K562 (cell line): Measurements from ENCODE around the gene ZNF717. TPM values are rescaled to one million over a fixed set of nuclear protein-coding genes. Genes with fewer than 3 reads are reported as not detected.
"Not testable (repeated sequence)": the region's sequence is repeated elsewhere in the genome, so short reads cannot be mapped to it uniquely, and the experiment has no call there.

ENCODE experiments used
- ATAC-seq: fragments of 200-7000 bp; cut with Tn5 transposase; 3 replicates; pipeline ENCODE4 v1.9.1; 2020; ENCODE audit warnings: moderate library complexity
- Bru-seq: library from RNA; stranded (reverse); fragments of 400-500 nt; gene quantifications from one replicate; lab custom pipeline; 2021; lab: Mats Ljungman, UMichigan
- BruChase-seq, 2 experiments: library from RNA; stranded (reverse); fragments of 400-500 nt; gene quantifications; one replicate each; lab custom pipeline; 2021; lab: Mats Ljungman, UMichigan
- BruUV-seq: library from RNA; stranded (reverse); fragments of 400-500 nt; replicated peaks from 2 replicates; lab custom pipeline; 2021; lab: Mats Ljungman, UMichigan
- CTCF ChIA-PET: fragments of 300-600 bp; formaldehyde crosslinking; extraction: SDS; loops from one replicate; lab custom pipeline; 2021; ENCODE audit warnings: low intra/inter-chr PET ratio; lab: Yijun Ruan, JAX
- POLR2A ChIA-PET: fragments of 300-600, 350-650 bp; sonication (Branson Sonifier 250); formaldehyde crosslinking; extraction: SDS; loops from one replicate; lab custom pipeline; 2021; ENCODE audit warnings: antibody characterized with exemption, inconsistent platforms; lab: Yijun Ruan, JAX
- DNase-seq, 4 experiments: peaks; one replicate each; pipeline versions ENCODE4 v3.0.0 to v3.0.0-alpha.2; 2011 to 2018; ENCODE audit warnings: low spot score in 3 of 4, mixed read lengths in 3 of 4; ENCODE audit errors: extremely low read depth in 1 of 4
- FAIRE-seq: peaks from 2 replicates; lab custom pipeline; 2011; peaks lifted over from hg19 to GRCh38; lab: Jason Lieb, UNC
- H2AFZ ChIP-seq: 2 replicates; pipeline ENCODE4 v1.6.0; 2011; ENCODE audit warnings: low read depth, low read length, control low read depth, inconsistent platforms
- H3K27ac ChIP-seq: fragments of 200-600 bp; 3 replicates; pipeline ENCODE4 v1.8.0; 2011; ENCODE audit warnings: low read depth, mild to moderate bottlenecking, control low read depth, inconsistent platforms, low read length, moderate library complexity, mixed read lengths; ENCODE audit errors: extremely low read depth
- H3K27me3 ChIP-seq, 2 experiments: fragments of 300-600 bp in 1 of 2; 2 replicates in 1 of 2; 3 replicates in 1 of 2; pipeline versions ENCODE4 v1.6.0 to v1.8.0; 2011; ENCODE audit warnings: inconsistent platforms in 2 of 2, low read length in 2 of 2, mild to moderate bottlenecking in 1 of 2, mixed read lengths in 1 of 2, moderate library complexity in 1 of 2; ENCODE audit not compliant: control insufficient read depth in 2 of 2, insufficient read depth in 2 of 2
- H3K36me3 ChIP-seq: fragments of 300-600 bp; 3 replicates; pipeline ENCODE4 v1.8.0; 2011; ENCODE audit warnings: mild to moderate bottlenecking, low read length, inconsistent platforms; ENCODE audit not compliant: control insufficient read depth, insufficient read depth
- H3K4me1 ChIP-seq, 2 experiments: fragments of 200-600 bp in 1 of 2; replicated peaks in 1 of 2; 2 replicates in 1 of 2; 3 replicates in 1 of 2; pipeline versions ENCODE4 v1.5.1 to v1.8.0; 2011; ENCODE audit warnings: inconsistent platforms in 2 of 2, low read length in 2 of 2, mild to moderate bottlenecking in 1 of 2, mixed read lengths in 1 of 2, moderate library complexity in 1 of 2; ENCODE audit not compliant: control insufficient read depth in 2 of 2, insufficient read depth in 2 of 2
- H3K4me2 ChIP-seq: 2 replicates; pipeline ENCODE4 v1.6.1; 2011; ENCODE audit warnings: low read length, control low read depth, inconsistent platforms, mixed read lengths; ENCODE audit not compliant: insufficient read depth
- H3K4me3 ChIP-seq: fragments of 200-600 bp; sonication (generic), shearing (Covaris generic); 2 replicates; pipeline ENCODE4 v1.5.1; 2016; ENCODE audit warnings: control low read depth, inconsistent platforms
- H3K79me2 ChIP-seq: fragments of 200-600 bp; 3 replicates; pipeline ENCODE4 v1.8.0; 2011; ENCODE audit warnings: low read length, inconsistent platforms; ENCODE audit not compliant: control insufficient read depth, insufficient read depth
- H3K9ac ChIP-seq, 2 experiments: 2 replicates each; pipeline versions ENCODE4 v1.6.0 to v1.6.1; 2011; ENCODE audit warnings: low read depth in 2 of 2, low read length in 2 of 2, control low read depth in 1 of 2, inconsistent platforms in 1 of 2, mild to moderate bottlenecking in 1 of 2, mixed read lengths in 1 of 2; ENCODE audit not compliant: insufficient read depth in 1 of 2
- H3K9me1 ChIP-seq: one replicate; pipeline ENCODE4 v1.6.0; 2011; ENCODE audit warnings: inconsistent platforms, mild to moderate bottlenecking, low read length, moderate library complexity; ENCODE audit not compliant: control insufficient read depth, insufficient read depth
- H3K9me3 ChIP-seq: replicated peaks from 2 replicates; pipeline ENCODE4 v1.5.1; 2011; ENCODE audit warnings: low read depth, low read length, inconsistent platforms; ENCODE audit not compliant: control insufficient read depth, insufficient read depth
- H4K20me1 ChIP-seq: replicated peaks from 2 replicates; pipeline ENCODE4 v1.6.1; 2011; ENCODE audit warnings: low read length, inconsistent platforms, mixed read lengths; ENCODE audit not compliant: control insufficient read depth, insufficient read depth
- EP400 ChIP-seq: fragments of 450-650 bp; IDR thresholded peaks from 2 replicates; pipeline ENCODE4 v1.6.1; 2017; ENCODE audit warnings: antibody characterized with exemption, mild to moderate bottlenecking, moderate library complexity
- ESRRA ChIP-seq: fragments of 450-650 bp; IDR thresholded peaks from 2 replicates; pipeline ENCODE4 v1.6.1; 2014; ENCODE audit warnings: low read depth, mild to moderate bottlenecking, moderate library complexity, borderline replicate concordance
- ETV1 ChIP-seq: fragments of 450-650 bp; conservative IDR thresholded peaks from 2 replicates; pipeline ENCODE4 v1.6.1; 2016; ENCODE audit warnings: missing genetic modification characterization, control low read depth, low read depth, missing compliant biosample characterization
- PHF20 ChIP-seq: fragments of 450-650 bp; IDR thresholded peaks from 2 replicates; pipeline ENCODE4 v1.6.1; 2018; ENCODE audit not compliant: partially characterized antibody
- POLR2AphosphoS5 ChIP-seq: IDR thresholded peaks from 2 replicates; pipeline ENCODE4 v1.6.1; 2011; ENCODE audit warnings: mild to moderate bottlenecking, low read depth, low read length, moderate library complexity; ENCODE audit not compliant: control insufficient read depth, insufficient read depth
- POLR2B ChIP-seq: fragments of 450-650 bp; IDR thresholded peaks from 2 replicates; pipeline ENCODE4 v1.6.1; 2018; ENCODE audit warnings: low read depth; ENCODE audit not compliant: partially characterized antibody
- TAF7 ChIP-seq: fragments of 450-650 bp; IDR thresholded peaks from 2 replicates; pipeline ENCODE4 v1.6.1; 2016; ENCODE audit warnings: missing genetic modification characterization, missing compliant biosample characterization
- YY1 ChIP-seq, 3 experiments: IDR thresholded peaks; 2 replicates each; pipeline ENCODE4 v1.6.1; 2011; ENCODE audit warnings: low read length in 2 of 3, mild to moderate bottlenecking in 2 of 3, moderate library complexity in 2 of 3, borderline replicate concordance in 1 of 3, control low read depth in 1 of 3, low read depth in 1 of 3; ENCODE audit not compliant: insufficient read depth in 3 of 3, insufficient replicate concordance in 2 of 3, control insufficient read depth in 1 of 3, insufficient read length in 1 of 3; ENCODE audit errors: extremely low read depth in 1 of 3
- WGBS: fragments of 100-300 bp; shearing (Covaris generic); methylation state at CpG from one replicate; pipeline ENCODE4 v1.1.6; 2016; ENCODE audit warnings: low coverage, mixed read lengths; ENCODE audit not compliant: insufficient coverage; ENCODE audit errors: missing lambda C conversion rate; 5-methylcytosine and 5-hydroxymethylcytosine counted together
- in situ Hi-C: fragments of 300-500 bp; cut with MboI; formaldehyde crosslinking; loops from 4 replicates; pipeline ENCODE4 v1.15.0; 2018; ENCODE audit warnings: inconsistent platforms, mixed read lengths
- intact Hi-C: fragments of 100-400 bp; cut with micrococcal nuclease; formaldehyde crosslinking; loops from 2 replicates; pipeline ENCODE4 v1.14.2; 2022
- long read RNA-seq, 3 experiments: library from polyadenylated mRNA in 2 of 3; library from RNA in 1 of 3; unstranded in 2 of 3; stranded (forward) in 1 of 3; transcript quantifications; one replicate each; pipeline ENCODE4 v2.0.0, GENCODE V29; 2019 to 2022
- polyA minus RNA-seq, 3 experiments: library from RNA; depleted of rRNA, polyadenylated mRNA; stranded (reverse); fragments of >200 nt; gene quantifications; 2 replicates each; pipeline ENCODE4 v1.2.3, GENCODE V29; 2011
- polyA plus RNA-seq, 8 experiments: library from polyadenylated mRNA; depleted of rRNA in 4 of 8; stranded (reverse) in 5 of 8; unstranded in 3 of 8; fragments of >200 nt; fragmentation: Nextera tagmentation in 2 of 8; fragmentation: Illumina TruSeq in 1 of 8; extraction: Ambion mirVana in 2 of 8; extraction: Trizol in 1 of 8; gene quantifications; 2 replicates each; pipeline versions ENCODE4 v1.2.1 to v1.2.3, GENCODE V29; 2011 to 2014; ENCODE audit warnings: inconsistent platforms in 1 of 8, missing spikeins in 1 of 8
- total RNA-seq, 7 experiments: library from RNA; depleted of rRNA in 6 of 7; stranded (reverse); fragments of >200 nt in 6 of 7; fragmentation: Illumina TruSeq in 2 of 7; extraction: Trizol in 2 of 7; gene quantifications; 2 replicates each; pipeline versions ENCODE4 v1.2.1 to v1.2.3, GENCODE V29; 2011 to 2021; ENCODE audit warnings: low replicate concordance in 1 of 7
- TF ChIP-seq, protein P1 (sequence below), 2 experiments: fragments of 450-650 bp; IDR thresholded peaks; 2 replicates each; pipeline ENCODE4 v1.6.1; 2018; ENCODE audit warnings: mild to moderate bottlenecking in 2 of 2, low read depth in 1 of 2; ENCODE audit not compliant: partially characterized antibody in 2 of 2

Gene ZNF717
- total RNA-seq (2011; cell fraction: chromatin; rRNA removed; ENCODE audit: low replicate concordance), result 21.2 and 56.4 TPM in 2 replicates
- 17.0 and 21.8 TPM in 2 replicates for total RNA-seq (2011; cell fraction: nucleolus; rRNA removed)
- total RNA-seq (2011; cell fraction: nucleoplasm; rRNA removed), result 42.1 and 50.3 TPM in 2 replicates
- total RNA-seq (2014; rRNA removed) (6.0 and 7.4 TPM in 2 replicates), total RNA-seq (2014; rRNA removed; fragmentation: Illumina TruSeq; extraction: Trizol) (11.0 and 12.4 TPM in 2 replicates), total RNA-seq (2015; rRNA removed; fragmentation: Illumina TruSeq; extraction: Trizol) (10.1 and 11.0 TPM in 2 replicates), total RNA-seq (2021) (8.2 and 10.0 TPM in 2 replicates), polyA plus RNA-seq (2011; rRNA removed) (23.2 and 24.2 TPM in 2 replicates), polyA plus RNA-seq (2014; fragmentation: Illumina TruSeq; extraction: Trizol) (7.6 and 8.7 TPM in 2 replicates), polyA plus RNA-seq (2014; fragmentation: Nextera tagmentation; extraction: Ambion mirVana) (1 to 10 TPM; 3.6 to 5.0 TPM), polyA plus RNA-seq (2014; rRNA removed) (5.4 and 8.8 TPM in 2 replicates), polyA minus RNA-seq (2011; rRNA and poly(A)+ RNA removed) (28.5 and 31.8 TPM in 2 replicates), Bru-seq, nascent RNA (percentile 61 among the genes with signal in this experiment), BruChase-seq, experiment 1, labeled RNA remaining after a 2-hour chase (percentile 65 among the genes with signal in this experiment), BruChase-seq, experiment 2, labeled RNA remaining after a 6-hour chase (percentile 64 among the genes with signal in this experiment)
- polyA plus RNA-seq (2011; cell fraction: cytosol; rRNA removed), result 6.2 and 16.5 TPM in 2 replicates
- 17.9 and 25.8 TPM in 2 replicates for polyA plus RNA-seq (2011; cell fraction: nucleus; rRNA removed)
- polyA plus RNA-seq (2012), result 5.4 and 8.5 TPM in 2 replicates
- 3.9 and 4.5 TPM in 2 replicates for polyA minus RNA-seq (2011; cell fraction: cytosol; rRNA and poly(A)+ RNA removed)
- 19.4 and 31.1 TPM in 2 replicates for polyA minus RNA-seq (2011; cell fraction: nucleus; rRNA and poly(A)+ RNA removed)
- long read RNA-seq, experiment 1, partial matches to known transcripts, result 0 of 8 reads
- long read RNA-seq, experiment 1, other reads (novel, unspliced or antisense), result 7 of 8 reads
- long read RNA-seq, experiment 2, partial matches to known transcripts, result 0 of 3 reads
- long read RNA-seq, experiment 2, other reads (novel, unspliced or antisense), result 1 of 3 reads
- long read RNA-seq, experiment 3, transcript ZNF717-203 (6 exons, 1,169 nt), result major isoform, 6 of 9 reads
- long read RNA-seq, experiment 3, partial matches to known transcripts, result 0 of 9 reads
- long read RNA-seq, experiment 3, other reads (novel, unspliced or antisense), result 3 of 9 reads

DNA sequence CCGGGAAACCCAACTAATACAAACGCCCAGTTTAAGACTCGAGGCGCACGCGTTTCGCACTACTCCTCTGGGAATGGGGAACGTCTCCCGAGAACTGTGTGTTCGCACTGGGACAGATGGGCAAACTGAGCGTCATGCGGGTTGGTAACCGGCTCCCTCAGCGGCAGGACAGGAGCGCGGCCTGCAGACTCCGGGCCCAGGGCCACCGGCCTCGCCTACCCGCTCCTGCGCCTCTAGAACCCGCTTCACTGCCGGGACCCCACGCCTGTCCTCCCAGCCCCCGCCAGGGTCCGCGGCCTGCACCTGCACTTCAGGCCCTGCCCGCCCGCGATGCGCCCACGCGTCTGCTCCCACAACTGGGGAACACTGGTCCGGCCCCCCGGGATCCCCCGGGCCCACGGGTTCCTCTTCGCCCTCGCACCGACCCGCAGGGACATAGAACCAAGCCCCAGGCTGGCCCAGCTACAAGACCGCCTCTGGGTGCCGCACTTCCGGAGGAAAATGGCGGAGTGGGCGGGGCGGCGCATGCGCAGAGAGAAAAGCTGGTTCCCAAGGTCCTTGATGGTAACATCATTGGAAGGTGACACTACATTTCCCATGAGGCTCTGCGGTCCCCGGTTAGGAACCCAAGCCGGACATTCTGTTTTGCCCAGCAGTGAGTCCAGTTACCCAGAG lies at the start of gene ZNF717:
TSS of gene ZNF717 (minus strand) at position 469 of the 675 bp plus-strand sequence. CDS start 2,187 bp downstream, outside the sequence.
- H3K4me2 ChIP-seq, result peak within 1 kb of the TSS; percentile 76
- TSS peak; percentile 76 for BruUV-seq
- CTCF ChIA-PET, in situ Hi-C loops, POLR2A ChIA-PET, H3K79me2 ChIP-seq, H3K36me3 ChIP-seq, H3K9me1 ChIP-seq, H3K27me3 ChIP-seq, ATAC-seq, intact Hi-C loops, H4K20me1 ChIP-seq, H3K4me1 ChIP-seq, H3K9me3 ChIP-seq: not testable (repeated sequence)
- DNase-seq (peak; percentile 34 to 85 (median 54)), FAIRE-seq (peak; percentile 55)
- peak within 1 kb of the TSS; percentile 71 to 89 for H3K9ac ChIP-seq
- peak within 1 kb of the TSS; percentile 70 for H3K27ac ChIP-seq
- peak within 1 kb of the TSS; percentile 79 for H2AFZ ChIP-seq
- H3K4me3 ChIP-seq, result peak within 1 kb of the TSS; percentile 56
- 2% methylated on average over 24 of the region's 52 CpGs for WGBS
- TF ChIP-seq, protein P1, sequence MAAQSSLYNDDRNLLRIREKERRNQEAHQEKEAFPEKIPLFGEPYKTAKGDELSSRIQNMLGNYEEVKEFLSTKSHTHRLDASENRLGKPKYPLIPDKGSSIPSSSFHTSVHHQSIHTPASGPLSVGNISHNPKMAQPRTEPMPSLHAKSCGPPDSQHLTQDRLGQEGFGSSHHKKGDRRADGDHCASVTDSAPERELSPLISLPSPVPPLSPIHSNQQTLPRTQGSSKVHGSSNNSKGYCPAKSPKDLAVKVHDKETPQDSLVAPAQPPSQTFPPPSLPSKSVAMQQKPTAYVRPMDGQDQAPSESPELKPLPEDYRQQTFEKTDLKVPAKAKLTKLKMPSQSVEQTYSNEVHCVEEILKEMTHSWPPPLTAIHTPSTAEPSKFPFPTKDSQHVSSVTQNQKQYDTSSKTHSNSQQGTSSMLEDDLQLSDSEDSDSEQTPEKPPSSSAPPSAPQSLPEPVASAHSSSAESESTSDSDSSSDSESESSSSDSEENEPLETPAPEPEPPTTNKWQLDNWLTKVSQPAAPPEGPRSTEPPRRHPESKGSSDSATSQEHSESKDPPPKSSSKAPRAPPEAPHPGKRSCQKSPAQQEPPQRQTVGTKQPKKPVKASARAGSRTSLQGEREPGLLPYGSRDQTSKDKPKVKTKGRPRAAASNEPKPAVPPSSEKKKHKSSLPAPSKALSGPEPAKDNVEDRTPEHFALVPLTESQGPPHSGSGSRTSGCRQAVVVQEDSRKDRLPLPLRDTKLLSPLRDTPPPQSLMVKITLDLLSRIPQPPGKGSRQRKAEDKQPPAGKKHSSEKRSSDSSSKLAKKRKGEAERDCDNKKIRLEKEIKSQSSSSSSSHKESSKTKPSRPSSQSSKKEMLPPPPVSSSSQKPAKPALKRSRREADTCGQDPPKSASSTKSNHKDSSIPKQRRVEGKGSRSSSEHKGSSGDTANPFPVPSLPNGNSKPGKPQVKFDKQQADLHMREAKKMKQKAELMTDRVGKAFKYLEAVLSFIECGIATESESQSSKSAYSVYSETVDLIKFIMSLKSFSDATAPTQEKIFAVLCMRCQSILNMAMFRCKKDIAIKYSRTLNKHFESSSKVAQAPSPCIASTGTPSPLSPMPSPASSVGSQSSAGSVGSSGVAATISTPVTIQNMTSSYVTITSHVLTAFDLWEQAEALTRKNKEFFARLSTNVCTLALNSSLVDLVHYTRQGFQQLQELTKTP (IDR thresholded peaks at IDR 0.05; ENCODE audit: low read depth in 1 of 2, partially characterized antibody in 2 of 2), result peak in 1 of 2 experiments; percentile 91
- TF ChIP-seq ESRRA, result peak; percentile 14; the same call in 1 of the 2 replicates
- peak; percentile 40; the same call in 1 of the 2 replicates for TF ChIP-seq TAF7 (tag)
- TF ChIP-seq ETV1, result peak; percentile 76
- peak; percentile 38; the same call in 1 of the 2 replicates for TF ChIP-seq EP400
- TF ChIP-seq POLR2AphosphoS5, result peak; percentile 53; the same call in 1 of the 2 replicates
- peak; percentile 64 for TF ChIP-seq POLR2B
- TF ChIP-seq PHF20, result peak; percentile 91
- TF ChIP-seq YY1 (IDR thresholded peaks at IDR 0.05; ENCODE audit: borderline replicate concordance in 1 of 3, control insufficient read depth in 1 of 3, extremely low read depth in 1 of 3, insufficient read depth in 3 of 3, insufficient read length in 1 of 3, insufficient replicate concordance in 2 of 3, low read depth in 1 of 3, low read length in 2 of 3), result peak; percentile 40 to 88 (median 80)
